OCI-LY3 (cell line): Measurements from ENCODE around the gene TRIML1.

Experiments used
- CTCF ChIP-seq: fragments of 200-600, 300-600 bp; sonication (generic); IDR thresholded peaks from 2 replicates; pipeline ENCODE4 v1.5.1; 2014; ENCODE audit warnings: antibody characterized with exemption, low read length, low read depth
- EZH2phosphoT487 ChIP-seq: fragments of 200-600 bp; shearing (Covaris generic); IDR thresholded peaks from 2 replicates; pipeline ENCODE4 v1.6.1; 2018; ENCODE audit warnings: antibody characterized with exemption, mixed run types, low read depth

DNA sequence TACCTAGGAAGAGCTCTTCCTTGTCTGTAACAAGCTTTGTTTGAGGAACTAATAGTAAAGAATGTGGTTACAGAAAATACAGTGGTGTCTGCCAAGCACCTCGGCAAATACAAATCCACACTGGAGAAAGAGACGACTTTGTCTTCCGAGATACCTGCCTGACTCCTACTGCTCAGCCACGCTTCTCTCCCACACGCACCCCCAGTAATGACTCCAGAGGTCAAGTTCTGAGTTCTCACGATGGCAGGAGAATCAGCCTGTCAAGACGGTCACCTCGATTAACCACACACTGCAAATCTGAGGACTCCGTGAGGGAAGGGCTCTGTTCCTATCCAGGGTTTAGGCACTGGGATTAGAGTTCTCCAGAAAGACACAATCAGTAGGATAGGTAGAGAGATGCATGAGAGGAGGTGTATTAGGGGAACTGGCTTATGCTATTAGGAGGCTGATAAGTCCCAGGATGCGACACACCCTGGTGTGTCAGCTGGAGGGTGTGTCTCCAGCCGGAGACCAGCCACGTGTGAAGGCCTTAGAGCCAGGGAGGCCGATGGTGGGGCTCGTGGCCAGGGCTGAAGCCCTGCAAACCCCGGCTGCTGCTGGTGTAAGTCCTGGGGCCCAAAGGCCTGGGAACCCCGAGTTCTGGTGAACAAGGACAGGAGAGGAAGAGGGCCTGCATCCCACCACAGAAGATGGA, 21.5 kb upstream of the TRIML1 start:
- TF ChIP-seq CTCF (no peak), EZH2phosphoT487 (no peak)
